ENCODE measurements around the gene DNAJC19.
"Not testable (repeated sequence)": the region's sequence is repeated elsewhere in the genome, so short reads cannot be mapped to it uniquely, and the experiment has no call there.

DNAJC19 gene

DNA sequence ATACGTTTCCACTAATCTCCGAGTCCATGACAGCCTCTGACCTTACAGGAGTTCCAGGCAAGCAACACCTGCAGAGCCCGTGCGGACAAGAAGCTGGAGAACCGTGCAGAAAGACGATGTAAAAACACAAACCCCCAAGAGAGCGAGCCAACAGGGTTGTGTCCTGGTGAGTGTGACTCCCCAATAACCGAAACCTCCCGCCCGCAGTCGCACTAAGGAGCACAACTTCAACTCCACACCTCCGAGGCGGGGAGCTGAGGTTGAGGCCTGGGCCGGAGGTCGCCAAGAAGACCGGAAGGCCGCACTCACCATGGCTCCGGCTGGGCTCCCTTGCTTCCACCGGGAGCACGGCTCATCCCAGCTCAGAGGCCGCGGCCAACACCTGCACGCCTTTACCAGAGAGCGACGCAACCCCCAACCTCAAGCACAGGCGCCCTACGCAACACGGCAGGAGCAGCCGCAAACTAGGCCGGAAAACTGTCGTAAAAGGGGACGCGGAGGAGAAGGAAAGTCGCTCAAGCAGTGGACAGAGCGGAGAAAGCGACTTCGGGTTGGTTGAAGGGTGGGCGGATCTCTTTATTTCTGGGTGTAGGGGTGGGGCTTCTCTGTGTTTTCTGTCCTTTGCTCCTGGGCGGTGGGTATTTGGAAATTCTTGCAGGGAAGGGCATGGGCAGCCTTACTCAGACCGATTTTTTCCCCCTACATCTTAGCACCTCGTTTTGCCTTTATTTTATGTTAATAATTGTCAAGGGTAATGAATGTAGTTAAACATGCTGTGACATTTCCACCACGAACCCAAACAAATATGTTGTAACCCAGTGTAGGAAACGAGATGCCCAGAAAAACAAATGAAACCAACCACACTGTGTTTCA is at the start of gene DNAJC19:
Gene DNAJC19, minus strand, starts transcription at position 446 of the 873 bp plus-strand sequence. Its CDS starts 134 bp downstream, at position 312.
- in situ Hi-C loops (cut with HindIII; ENCODE audit: low sequenced_read_pairs): no loop called here

DNA sequence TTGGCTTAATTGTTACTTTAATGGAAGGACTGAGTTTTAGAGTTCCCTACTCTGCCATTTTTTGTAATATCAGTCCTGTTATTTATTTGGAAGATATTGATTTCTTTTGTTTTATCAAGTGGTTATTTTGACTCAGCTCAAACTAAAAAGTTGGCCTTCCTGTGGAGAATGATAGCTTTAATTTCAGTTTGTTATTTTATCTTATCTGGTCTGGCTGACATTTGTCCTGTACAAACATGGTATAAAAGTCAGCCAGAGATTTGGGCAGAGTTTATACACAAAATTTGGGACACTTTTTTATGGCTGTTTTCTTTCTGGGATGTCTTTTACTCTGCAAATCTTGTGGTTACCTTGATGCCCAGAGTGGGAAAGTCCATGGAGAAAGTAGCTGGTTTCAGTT is 41.4 kb upstream of the DNAJC19 start:
- in situ Hi-C loops (cut with HindIII; ENCODE audit: low sequenced_read_pairs): no loop called here

DNA sequence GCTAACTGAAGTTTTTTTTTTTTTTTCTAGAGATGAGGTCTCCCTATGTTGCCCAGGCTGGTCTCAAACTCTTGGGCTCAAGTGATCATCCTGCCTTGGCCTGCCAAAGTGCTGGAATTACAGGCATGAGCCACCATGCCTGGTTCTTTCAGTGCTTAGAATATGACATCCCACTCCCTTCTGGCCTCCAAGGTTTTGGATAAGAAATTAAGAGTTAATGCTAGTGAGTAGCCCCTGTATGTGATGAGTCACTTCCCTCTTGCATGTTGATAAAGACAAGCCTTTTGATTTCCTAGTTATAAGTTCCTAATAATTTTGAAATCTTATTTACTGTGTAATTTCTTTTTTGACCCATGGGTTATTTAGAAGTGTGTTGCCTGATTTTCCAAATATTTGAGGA is 35.7 kb upstream of the DNAJC19 start:
- in situ Hi-C loops (cut with HindIII; ENCODE audit: low sequenced_read_pairs): no loop called here

DNA sequence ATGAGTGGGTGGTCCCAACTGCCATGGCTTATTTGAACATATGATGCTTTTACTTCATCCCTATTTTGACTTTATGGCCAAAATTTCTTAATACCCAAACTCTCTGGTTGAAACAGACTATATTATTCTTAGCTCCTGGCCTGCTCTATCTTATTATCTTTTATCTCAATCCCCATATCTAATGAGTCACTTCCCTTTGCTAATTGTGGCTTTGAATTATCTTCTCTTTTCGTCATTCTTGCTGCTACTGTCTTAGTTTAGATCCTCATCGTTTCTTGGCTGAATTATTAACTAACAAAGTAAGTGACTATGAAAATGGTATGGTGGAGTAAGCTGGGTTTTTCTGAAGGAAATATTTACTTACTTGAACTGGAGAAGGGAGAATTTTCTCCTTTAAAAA is 28.2 kb upstream of the DNAJC19 start:
- in situ Hi-C loops (cut with HindIII; ENCODE audit: low sequenced_read_pairs): no loop called here

DNA sequence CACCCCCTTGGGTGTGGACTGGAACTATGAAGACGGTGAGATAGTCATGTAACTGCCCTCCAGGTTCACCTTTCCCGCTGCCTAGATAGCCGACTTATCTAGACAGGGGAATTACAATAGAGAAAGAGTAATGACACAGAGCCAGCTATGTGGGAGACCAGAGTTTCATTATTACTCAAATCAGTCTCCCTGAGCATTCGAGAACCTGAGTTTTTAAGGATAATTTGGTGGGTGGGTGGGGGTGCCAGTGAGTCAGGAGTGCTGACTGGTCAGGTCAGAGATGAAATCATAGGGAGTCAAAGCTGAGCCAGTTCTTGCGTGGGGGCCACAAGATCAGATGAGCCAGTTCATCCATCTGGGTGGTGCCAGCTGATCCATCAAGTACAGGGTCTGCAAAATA is 19.7 kb upstream of the DNAJC19 start:
- in situ Hi-C loops (cut with HindIII; ENCODE audit: low sequenced_read_pairs): no loop called here

DNA sequence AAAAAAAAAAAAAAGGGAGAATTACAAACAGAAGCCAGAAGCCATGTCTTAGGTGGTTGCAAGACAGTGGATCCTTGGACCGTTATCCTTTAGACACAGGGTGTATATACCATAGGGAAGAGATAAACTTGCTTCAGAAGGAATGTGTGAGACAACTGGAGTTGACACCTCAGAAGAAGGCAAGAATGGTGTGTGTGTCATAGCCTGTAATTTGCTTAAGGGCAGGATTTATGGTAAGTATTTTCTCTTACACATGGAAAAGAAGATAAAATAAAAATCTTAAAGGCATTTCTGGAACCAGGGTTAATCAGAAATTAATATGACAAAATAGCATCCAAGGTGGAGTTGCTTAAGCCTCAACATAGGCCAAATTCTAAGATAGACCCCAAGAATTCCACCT is 19.3 kb upstream of the DNAJC19 start:
- in situ Hi-C loops (cut with HindIII; ENCODE audit: low sequenced_read_pairs): no loop called here

- in situ Hi-C loops (cut with HindIII; ENCODE audit: low sequenced_read_pairs): no loop called here
Observed at GRCh38 chr3:181007262-181007661, 17.7 kb upstream of the DNAJC19 start.

DNA sequence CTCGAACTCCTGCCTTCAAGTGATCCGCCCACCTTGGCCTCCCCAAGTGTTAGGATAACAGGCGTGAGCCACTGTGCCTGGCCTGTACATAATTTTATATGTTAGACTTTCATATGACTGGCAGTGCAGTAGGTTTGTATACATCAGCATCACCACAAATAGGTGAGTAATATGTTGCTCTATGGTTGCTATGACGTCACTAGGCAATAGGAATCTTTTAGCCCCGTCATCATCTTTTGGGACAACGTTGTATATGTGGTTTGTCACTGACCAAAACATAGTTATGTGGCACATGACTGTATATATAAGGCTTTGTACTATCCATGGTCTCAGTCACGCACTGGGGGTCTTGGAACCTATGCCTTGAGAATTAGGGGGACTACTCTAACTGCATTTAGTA is 17.0 kb upstream of the DNAJC19 start:
- in situ Hi-C loops (cut with HindIII; ENCODE audit: low sequenced_read_pairs): no loop called here

- in situ Hi-C loops (cut with HindIII; ENCODE audit: low sequenced_read_pairs): not testable (repeated sequence)
Observed at GRCh38 chr3:181003469-181003868, 13.9 kb upstream of the DNAJC19 start.

DNA sequence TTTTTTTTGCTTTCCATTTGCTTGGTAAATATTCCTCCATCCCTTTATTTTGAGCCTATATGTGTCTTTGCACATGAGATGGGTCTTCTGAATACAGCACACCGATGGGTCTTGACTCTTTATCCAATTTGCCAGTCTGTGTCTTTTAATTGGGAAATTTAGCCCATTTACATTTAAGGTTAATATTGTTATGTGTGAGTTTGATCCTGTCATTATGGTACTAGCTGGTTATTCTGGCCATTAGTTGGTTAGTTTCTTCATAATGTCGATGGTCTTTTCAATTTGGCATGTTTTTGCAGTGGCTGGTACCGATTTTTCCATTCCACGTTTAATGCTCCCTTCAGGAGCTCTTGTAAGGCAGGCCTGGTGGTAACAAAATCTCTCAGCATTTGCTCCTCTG is 12.8 kb upstream of the DNAJC19 start:
- in situ Hi-C loops (cut with HindIII; ENCODE audit: low sequenced_read_pairs): not testable (repeated sequence)

DNA sequence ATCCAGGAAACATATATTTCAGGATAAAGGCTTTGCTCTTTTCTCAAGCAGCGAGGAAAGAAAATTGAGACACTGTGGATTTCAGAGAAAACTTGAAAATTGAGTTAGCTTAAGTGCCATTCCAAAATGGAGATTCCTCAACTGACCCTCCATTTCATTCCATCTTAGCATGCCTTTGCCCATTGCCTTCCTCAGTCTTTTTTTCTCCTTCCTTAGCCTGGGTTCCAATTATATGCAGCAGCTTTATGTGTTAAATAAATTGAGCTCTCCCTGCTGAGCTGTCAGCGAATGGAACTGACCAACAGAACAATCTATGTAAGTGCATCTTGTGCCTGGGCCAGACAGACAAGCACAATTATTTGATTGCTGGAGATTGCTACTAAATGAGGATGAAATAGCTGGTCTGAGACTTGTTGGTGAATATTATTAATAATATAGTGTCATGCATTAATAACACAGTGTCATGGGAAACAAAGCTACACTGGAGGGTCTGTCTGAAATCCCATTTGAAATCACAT is 6.9 kb upstream of the DNAJC19 start:
- in situ Hi-C loops (cut with HindIII; ENCODE audit: low sequenced_read_pairs): no loop called here

DNA sequence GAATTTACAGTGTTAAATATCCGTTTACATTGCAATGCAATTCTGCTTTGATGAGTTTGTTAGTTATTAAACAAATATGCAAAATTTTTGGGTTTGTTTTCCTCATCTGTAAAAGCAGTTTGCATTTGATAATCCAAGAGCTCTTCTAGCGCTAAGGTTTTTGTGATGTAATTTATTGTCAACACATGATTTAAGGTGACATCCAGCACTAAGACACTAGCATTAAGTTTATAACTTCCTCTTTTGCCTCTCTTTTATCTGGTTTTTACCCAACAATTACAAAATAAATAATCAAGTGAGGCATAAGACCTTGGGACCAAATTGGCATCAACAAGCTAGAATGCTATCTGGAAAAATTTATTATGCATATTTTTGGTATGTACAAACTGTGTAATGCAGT is 969 bp upstream of the DNAJC19 start:
- in situ Hi-C loops (cut with HindIII; ENCODE audit: low sequenced_read_pairs): no loop called here

DNA sequence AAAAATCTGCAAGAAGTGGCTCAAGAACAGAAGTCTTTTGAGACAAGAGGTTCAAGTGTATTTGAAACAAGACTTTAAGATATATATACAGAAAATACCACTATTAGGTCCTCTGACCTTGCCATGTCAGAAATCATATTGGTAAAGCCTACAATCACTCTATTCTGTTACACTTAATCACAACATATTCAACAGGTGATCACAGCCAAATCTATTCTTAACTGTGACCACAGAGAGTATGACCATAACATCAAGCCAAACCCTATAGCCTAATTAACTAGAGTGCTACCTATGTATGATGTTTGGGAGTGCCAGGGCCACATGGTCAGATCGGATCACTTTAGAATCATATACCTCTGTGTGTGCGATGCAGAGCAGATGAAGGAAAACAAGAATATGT is 2.2 kb downstream of the DNAJC19 start:
- in situ Hi-C loops (cut with HindIII; ENCODE audit: low sequenced_read_pairs): no loop called here

DNA sequence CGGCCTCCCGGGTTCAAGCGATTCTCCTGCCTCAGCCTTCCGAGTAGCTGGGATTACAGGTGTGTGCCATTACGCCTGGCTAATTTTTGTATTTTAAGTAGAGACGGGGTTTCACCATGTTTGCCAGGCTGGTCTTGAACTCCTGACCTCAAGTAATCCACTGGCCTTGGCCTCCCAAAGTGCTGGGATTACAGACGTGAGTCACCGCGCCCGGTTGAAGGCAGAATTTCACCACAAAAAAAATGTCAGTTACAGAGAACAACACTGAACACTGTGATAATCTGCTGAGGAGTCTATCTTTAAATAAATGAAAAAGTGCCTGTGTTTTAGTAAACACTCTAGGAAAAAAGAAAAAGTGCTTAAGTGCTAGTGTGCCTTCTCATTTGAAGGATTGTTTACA is 3.2 kb downstream of the DNAJC19 start:
- in situ Hi-C loops (cut with HindIII; ENCODE audit: low sequenced_read_pairs): not testable (repeated sequence)

- in situ Hi-C loops (cut with HindIII; ENCODE audit: low sequenced_read_pairs): no loop called here
Observed at GRCh38 chr3:180983136-180983535, 6.4 kb downstream of the DNAJC19 start.

DNA sequence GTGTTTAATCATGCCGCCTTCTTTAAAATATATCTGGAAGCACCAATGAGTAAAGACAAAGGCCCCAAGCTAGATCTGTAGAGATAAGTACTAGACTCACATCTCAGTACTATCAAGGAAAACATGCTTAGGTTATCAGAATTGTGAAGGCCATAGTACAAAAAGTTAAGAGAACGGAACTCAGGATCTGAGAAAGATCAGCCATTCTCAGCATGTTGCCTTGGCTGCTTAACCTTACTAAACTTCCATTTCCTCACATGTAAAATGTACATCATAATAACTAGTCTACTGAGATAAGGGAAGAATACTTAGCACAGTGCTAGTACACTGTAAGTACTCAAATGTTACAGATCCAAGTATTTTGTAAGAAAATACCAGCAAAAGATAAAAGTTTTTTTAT is 7.6 kb downstream of the DNAJC19 start:
- in situ Hi-C loops (cut with HindIII; ENCODE audit: low sequenced_read_pairs): no loop called here

GRCh38 chr3:180980611-180981010 is 8.9 kb downstream of the DNAJC19 start:
- in situ Hi-C loops (cut with HindIII; ENCODE audit: low sequenced_read_pairs): no loop called here

DNA sequence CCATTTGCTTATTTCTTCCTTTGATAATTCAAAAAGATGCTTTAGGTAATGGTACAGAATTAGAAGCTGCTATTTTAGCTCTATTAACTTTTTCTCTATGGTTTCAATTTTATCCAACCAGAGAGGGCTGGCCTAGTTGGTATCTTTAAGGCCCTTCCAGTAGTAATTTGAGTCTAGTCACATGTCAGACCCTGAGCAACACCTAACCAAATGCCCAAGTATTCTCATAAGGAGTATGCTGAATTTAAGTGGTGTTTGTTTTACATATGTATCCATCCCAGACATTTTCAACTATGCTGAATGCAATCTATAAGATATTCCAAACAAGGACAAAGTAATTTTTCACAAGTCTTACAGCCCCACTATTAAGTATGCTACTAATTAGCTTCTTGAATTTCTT is 9.6 kb downstream of the DNAJC19 start:
- in situ Hi-C loops (cut with HindIII; ENCODE audit: low sequenced_read_pairs): no loop called here

DNA sequence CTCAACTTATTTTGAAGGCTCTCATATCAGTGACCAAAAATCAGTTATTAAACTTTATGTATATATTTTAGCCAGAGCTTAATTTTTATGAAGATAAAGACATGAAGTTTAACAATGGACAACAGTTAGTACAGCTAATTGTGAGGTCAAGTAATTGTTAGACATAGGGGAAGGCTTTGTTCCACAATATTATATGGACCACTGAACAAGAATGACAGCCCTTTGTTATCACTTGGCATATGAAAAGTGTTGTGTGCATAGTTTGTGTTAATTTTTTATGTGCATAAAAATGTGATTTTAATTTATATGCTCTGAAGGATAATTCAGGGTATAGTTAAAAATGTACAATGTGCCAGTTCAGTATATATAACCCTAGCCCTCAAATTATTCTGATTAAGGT is 12.0 kb downstream of the DNAJC19 start:
- in situ Hi-C loops (cut with HindIII; ENCODE audit: low sequenced_read_pairs): no loop called here

- in situ Hi-C loops (cut with HindIII; ENCODE audit: low sequenced_read_pairs): no loop called here
Observed at GRCh38 chr3:180974286-180974685, 15.2 kb downstream of the DNAJC19 start.

GRCh38 chr3:180973543-180973942 is 16.0 kb downstream of the DNAJC19 start:
- in situ Hi-C loops (cut with HindIII; ENCODE audit: low sequenced_read_pairs): no loop called here

- in situ Hi-C loops (cut with HindIII; ENCODE audit: low sequenced_read_pairs): no loop called here
Observed at GRCh38 chr3:180970931-180971330, 18.6 kb downstream of the DNAJC19 start.

GRCh38 chr3:180962530-180962929 is 27.0 kb downstream of the DNAJC19 start:
- in situ Hi-C loops (cut with HindIII; ENCODE audit: low sequenced_read_pairs): no loop called here
